Type B pancreatic cell (in vitro differentiated cells): ENCODE measurements around the gene MTX3. TPM values are rescaled to one million over a fixed set of nuclear protein-coding genes. Genes with fewer than 3 reads are reported as not detected.

Experiments used
- DNase-seq: peaks from one replicate; pipeline ENCODE4 v3.0.0; 2021; ENCODE audit warnings: mixed read lengths; ENCODE audit not compliant: unreplicated experiment; ENCODE audit errors: extremely low spot score
- H3K27ac Mint-ChIP-seq: 2 replicates; pipeline ENCODE4 v1.8.0; 2021; ENCODE audit warnings: mild to moderate bottlenecking, mixed read lengths
- H3K27me3 Mint-ChIP-seq: 2 replicates; pipeline ENCODE4 v1.8.0; 2021; ENCODE audit warnings: mixed read lengths
- H3K36me3 Mint-ChIP-seq: 2 replicates; pipeline ENCODE4 v1.8.0; 2021; ENCODE audit warnings: mixed read lengths
- H3K4me1 Mint-ChIP-seq: one replicate; pipeline ENCODE4 v1.8.0; 2021; ENCODE audit warnings: mixed read lengths; ENCODE audit not compliant: unreplicated experiment
- H3K4me3 Mint-ChIP-seq: 2 replicates; pipeline ENCODE4 v1.8.0; 2021; ENCODE audit warnings: mild to moderate bottlenecking, mixed read lengths
- H3K9me3 Mint-ChIP-seq: 2 replicates; pipeline ENCODE4 v1.8.0; 2021; ENCODE audit warnings: mixed read lengths
- total RNA-seq: library from RNA; stranded (reverse); gene quantifications from 2 replicates; pipeline ENCODE4 v1.2.1, GENCODE V29; 2021; ENCODE audit warnings: low replicate concordance
- TF ChIP-seq, protein P1 (sequence below): fragments of 200-600 bp; sonication (generic); conservative IDR thresholded peaks from 2 replicates; pipeline ENCODE4 v1.5.0; 2021; ENCODE audit warnings: antibody characterized with exemption, mild to moderate bottlenecking

Gene MTX3
- total RNA-seq, 1 donor from 2014 or later: 24.3 TPM

DNA sequence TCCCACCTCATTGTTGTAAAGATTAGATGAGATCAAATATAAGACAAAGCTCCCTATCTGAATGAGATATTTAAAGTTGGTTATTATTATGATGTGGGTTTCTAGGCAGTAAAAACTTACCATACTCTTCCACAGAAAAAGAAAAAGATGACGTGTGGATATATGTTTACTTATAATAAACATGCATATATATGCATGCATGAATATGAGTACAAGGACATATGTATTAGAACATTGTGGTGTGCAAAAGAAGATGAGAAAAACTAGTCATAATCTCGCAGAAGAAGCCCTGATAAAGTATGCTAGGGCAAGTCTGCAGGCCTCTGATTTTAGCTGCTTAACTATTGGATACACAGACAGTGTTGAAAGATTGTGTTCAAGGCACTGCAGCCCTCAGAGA is 34.0 kb upstream of the MTX3 start:
- TF ChIP-seq, protein P1, sequence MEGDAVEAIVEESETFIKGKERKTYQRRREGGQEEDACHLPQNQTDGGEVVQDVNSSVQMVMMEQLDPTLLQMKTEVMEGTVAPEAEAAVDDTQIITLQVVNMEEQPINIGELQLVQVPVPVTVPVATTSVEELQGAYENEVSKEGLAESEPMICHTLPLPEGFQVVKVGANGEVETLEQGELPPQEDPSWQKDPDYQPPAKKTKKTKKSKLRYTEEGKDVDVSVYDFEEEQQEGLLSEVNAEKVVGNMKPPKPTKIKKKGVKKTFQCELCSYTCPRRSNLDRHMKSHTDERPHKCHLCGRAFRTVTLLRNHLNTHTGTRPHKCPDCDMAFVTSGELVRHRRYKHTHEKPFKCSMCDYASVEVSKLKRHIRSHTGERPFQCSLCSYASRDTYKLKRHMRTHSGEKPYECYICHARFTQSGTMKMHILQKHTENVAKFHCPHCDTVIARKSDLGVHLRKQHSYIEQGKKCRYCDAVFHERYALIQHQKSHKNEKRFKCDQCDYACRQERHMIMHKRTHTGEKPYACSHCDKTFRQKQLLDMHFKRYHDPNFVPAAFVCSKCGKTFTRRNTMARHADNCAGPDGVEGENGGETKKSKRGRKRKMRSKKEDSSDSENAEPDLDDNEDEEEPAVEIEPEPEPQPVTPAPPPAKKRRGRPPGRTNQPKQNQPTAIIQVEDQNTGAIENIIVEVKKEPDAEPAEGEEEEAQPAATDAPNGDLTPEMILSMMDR: no peak
- no peaks in the 10 kb centered on the region for H3K4me1 Mint-ChIP-seq
- no peaks in the 10 kb centered on the region for H3K36me3 Mint-ChIP-seq
- H3K27me3 Mint-ChIP-seq: peaks cover 26% of the 10 kb centered on the region
- DNase-seq: no peak
- no peaks in the 10 kb centered on the region for H3K9me3 Mint-ChIP-seq
- no peak overlapping the region for H3K4me3 Mint-ChIP-seq
- no peak overlapping the region for H3K27ac Mint-ChIP-seq

DNA sequence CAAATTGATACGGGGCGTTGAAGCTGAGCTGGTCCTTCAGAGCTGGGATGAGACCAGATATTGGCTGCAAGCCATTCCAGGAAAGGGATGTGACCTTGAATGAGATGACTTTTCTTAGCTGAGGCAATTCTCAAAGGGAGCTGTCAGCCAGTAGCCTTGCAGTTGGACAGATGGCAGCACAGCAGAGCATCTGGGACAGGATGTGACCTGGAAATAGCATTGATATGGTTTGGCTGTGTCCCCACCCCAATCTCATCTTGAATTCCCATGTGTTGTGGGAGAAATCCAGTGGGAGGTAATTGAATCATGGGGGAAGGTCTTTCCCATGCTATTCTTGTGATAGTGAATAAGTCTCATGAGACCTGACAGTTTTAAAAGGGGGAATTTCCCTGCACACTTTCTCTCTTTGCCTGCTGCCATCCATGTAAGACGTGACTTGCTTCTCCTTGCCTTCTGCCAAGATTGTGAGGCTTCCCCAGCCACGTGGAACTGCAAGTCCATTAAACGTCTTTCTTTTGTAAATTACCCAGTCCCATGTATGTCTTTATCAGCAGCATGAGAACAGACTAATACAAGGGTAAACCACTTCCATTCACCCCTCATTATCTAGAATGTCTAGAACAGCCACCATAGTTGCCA is 19.8 kb upstream of the MTX3 start:
- H3K27ac Mint-ChIP-seq: no peak overlapping the region
- no peaks in the 10 kb centered on the region for H3K4me1 Mint-ChIP-seq
- no peaks in the 10 kb centered on the region for H3K36me3 Mint-ChIP-seq
- no peak overlapping the region for H3K4me3 Mint-ChIP-seq
- TF ChIP-seq, protein P1: no peak
- H3K27me3 Mint-ChIP-seq: peaks cover 2% of the 10 kb centered on the region
- no peak for DNase-seq
- no peaks in the 10 kb centered on the region for H3K9me3 Mint-ChIP-seq

DNA sequence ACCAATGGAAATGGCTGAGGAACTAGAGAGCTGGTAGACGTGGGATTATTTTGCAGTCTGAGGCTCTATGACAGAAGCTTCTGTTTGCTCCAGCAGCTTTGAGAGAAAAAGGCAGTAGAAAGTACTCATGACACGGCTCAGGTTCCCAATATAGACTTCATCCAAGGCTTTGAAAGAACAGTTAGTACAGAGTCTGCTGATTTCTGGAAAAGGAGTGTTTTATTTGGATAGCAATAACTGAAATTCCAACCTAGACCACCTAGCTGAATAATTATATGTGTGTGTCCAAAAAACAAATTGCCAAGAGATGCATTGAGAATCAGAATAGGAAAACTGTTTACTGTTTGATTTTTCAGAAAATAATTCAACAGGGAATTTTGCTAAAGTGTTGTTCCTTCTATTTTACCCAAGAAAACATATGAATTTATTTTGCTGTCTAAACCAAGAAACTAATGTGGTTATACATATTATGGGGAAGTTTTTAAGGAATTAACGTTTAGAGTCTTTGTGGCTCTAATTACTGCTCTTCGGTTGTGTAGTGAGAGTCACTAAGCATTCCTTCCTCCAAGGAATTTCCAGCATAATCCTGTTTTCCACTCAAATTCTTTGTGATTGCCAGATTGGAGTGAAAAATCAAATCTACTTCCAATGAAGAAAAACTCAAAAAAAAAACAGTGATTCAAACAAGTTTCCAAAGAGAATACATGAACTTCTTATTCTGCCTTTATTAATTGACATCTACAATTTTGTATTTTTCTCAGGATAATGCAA is 18.1 kb upstream of the MTX3 start:
- no peaks in the 10 kb centered on the region for H3K9me3 Mint-ChIP-seq
- peaks cover 2% of the 10 kb centered on the region for H3K27me3 Mint-ChIP-seq
- H3K4me3 Mint-ChIP-seq: no peak overlapping the region
- no peak for DNase-seq
- no peak overlapping the region for H3K27ac Mint-ChIP-seq
- H3K4me1 Mint-ChIP-seq: no peaks in the 10 kb centered on the region
- TF ChIP-seq, protein P1: no peak
- no peaks in the 10 kb centered on the region for H3K36me3 Mint-ChIP-seq

DNA sequence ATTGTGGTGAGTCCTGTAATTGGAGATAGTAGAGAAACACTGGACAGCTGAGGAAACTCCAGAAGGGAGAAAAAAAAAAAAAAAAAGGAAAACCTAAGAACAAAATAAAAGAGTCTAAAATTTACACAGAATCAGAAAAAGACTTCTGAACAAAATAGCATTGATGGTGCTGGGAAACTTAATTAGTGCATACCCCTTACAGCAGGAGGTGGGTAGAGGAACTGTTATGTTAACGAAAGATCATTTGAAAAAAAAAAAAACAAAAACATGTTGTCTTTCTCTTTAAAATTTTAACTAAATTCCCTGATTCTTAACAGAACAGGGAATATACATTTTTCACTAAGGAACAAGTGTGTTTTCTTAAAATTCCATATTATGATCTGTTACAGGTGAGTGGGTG is 11.6 kb upstream of the MTX3 start:
- no peaks in the 10 kb centered on the region for H3K27me3 Mint-ChIP-seq
- DNase-seq: no peak
- H3K36me3 Mint-ChIP-seq: no peaks in the 10 kb centered on the region
- no peak overlapping the region for H3K27ac Mint-ChIP-seq
- TF ChIP-seq, protein P1: no peak
- no peaks in the 10 kb centered on the region for H3K4me1 Mint-ChIP-seq
- H3K4me3 Mint-ChIP-seq: no peak overlapping the region
- H3K9me3 Mint-ChIP-seq: no peaks in the 10 kb centered on the region

DNA sequence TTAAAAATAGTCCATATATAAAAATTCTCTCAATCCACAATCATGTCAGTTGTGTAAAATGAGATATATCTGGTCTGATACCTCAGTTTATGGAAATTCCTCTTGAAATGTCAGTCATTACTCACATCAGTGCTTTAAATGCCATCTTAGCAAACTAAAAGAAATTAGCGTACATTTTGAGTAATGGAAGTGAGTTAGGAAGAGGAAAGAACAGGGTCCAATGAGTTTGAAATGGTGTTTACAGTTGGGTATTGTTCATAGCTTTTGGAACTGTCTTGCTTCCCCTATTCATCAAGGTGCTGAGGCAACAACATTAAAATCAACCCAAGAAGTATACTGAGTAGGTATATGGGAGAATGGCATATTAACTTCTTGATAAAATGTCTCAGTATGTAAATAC is 8.7 kb upstream of the MTX3 start:
- H3K36me3 Mint-ChIP-seq: no peaks in the 10 kb centered on the region
- no peak overlapping the region for H3K27ac Mint-ChIP-seq
- no peak for DNase-seq
- H3K4me1 Mint-ChIP-seq: no peaks in the 10 kb centered on the region
- TF ChIP-seq, protein P1: no peak
- no peaks in the 10 kb centered on the region for H3K27me3 Mint-ChIP-seq
- H3K4me3 Mint-ChIP-seq: no peak overlapping the region
- H3K9me3 Mint-ChIP-seq: no peaks in the 10 kb centered on the region
